ENCODE measurements around the gene GTPBP6.

The GTPBP6 gene

DNA sequence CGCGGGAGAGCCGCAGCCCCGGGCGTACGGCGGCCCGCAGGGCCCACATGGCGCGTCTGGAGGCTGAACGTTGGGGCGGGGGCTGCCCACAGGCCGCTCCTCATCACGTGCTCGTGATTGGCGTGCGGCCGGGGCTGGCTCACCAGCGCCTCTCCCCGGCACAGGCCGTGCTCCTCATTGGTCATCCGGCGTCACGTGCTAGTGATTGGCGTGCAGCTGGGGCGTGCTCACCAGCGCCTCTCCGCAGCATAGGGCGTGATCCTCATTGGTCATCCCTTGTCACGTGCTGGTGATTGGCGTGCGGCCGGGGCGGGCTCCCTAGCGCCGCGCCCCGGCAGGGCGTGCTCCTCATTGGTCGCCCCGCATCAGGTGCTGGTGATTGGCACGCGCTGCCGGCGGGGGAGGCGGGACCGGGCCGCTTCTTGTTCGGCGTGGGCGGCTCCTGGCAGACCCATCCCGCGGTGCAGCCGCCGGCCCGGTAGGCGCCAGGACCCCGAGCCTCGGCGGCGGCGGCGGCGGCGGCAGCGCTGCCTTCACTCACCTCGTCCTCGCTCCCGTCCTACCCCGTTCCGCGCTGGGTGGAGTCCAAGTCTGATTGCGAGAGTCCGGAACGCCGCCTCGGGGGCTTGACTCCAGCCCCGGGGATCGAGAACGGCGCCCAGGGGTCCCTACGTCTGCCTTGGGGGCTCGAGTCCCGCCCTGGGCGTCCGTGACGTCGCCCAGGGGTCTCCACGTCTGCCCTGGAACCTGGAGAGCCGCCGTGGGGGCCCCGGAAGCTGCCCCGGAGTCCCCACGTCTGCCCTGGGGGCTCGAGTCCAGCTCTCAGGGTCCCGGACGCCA lies at the start of gene GTPBP6:
TSS of gene GTPBP6 (minus strand) at position 58 of the 840 bp plus-strand sequence. CDS start at position 49, 9 bp downstream.
- TF ChIP-seq, protein P1, sequence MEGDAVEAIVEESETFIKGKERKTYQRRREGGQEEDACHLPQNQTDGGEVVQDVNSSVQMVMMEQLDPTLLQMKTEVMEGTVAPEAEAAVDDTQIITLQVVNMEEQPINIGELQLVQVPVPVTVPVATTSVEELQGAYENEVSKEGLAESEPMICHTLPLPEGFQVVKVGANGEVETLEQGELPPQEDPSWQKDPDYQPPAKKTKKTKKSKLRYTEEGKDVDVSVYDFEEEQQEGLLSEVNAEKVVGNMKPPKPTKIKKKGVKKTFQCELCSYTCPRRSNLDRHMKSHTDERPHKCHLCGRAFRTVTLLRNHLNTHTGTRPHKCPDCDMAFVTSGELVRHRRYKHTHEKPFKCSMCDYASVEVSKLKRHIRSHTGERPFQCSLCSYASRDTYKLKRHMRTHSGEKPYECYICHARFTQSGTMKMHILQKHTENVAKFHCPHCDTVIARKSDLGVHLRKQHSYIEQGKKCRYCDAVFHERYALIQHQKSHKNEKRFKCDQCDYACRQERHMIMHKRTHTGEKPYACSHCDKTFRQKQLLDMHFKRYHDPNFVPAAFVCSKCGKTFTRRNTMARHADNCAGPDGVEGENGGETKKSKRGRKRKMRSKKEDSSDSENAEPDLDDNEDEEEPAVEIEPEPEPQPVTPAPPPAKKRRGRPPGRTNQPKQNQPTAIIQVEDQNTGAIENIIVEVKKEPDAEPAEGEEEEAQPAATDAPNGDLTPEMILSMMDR (IDR thresholded peaks at IDR 0.05; ENCODE audit: low read depth, low read length) = no peak
- peak within 1 kb of the TSS; percentile 89 for H3K4me3 ChIP-seq (ENCODE audit: low read depth, low read length)

GRCh38 chrX:367866-368265 lies 49.3 kb upstream of the GTPBP6 start:
- H3K4me3 ChIP-seq (ENCODE audit: low read depth, low read length) = no peak overlapping the region
- TF ChIP-seq, protein P1 (IDR thresholded peaks at IDR 0.05; ENCODE audit: low read depth, low read length) = no peak

DNA sequence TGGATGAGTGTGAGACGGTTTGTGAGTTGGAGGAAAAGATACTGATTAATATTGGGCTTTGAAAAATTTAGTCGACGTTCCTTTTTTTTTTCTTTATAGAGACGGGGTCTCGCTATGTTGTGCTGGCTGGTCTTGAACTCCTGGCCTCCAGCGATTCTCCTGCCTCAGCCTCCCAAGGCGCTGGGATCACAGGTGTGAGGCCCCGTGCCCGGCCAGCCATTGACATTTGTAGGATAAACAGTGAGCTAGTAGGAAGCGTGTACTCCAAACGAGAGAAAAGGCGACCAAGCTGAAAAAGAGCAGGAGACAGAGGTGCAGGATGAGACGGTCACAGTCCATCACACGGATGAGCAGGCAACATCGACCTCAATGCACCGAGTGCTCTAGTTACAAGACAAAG lies 48.8 kb upstream of the GTPBP6 start:
- TF ChIP-seq, protein P1 (IDR thresholded peaks at IDR 0.05; ENCODE audit: low read depth, low read length) = no peak
- H3K4me3 ChIP-seq (ENCODE audit: low read depth, low read length) = no peak overlapping the region

DNA sequence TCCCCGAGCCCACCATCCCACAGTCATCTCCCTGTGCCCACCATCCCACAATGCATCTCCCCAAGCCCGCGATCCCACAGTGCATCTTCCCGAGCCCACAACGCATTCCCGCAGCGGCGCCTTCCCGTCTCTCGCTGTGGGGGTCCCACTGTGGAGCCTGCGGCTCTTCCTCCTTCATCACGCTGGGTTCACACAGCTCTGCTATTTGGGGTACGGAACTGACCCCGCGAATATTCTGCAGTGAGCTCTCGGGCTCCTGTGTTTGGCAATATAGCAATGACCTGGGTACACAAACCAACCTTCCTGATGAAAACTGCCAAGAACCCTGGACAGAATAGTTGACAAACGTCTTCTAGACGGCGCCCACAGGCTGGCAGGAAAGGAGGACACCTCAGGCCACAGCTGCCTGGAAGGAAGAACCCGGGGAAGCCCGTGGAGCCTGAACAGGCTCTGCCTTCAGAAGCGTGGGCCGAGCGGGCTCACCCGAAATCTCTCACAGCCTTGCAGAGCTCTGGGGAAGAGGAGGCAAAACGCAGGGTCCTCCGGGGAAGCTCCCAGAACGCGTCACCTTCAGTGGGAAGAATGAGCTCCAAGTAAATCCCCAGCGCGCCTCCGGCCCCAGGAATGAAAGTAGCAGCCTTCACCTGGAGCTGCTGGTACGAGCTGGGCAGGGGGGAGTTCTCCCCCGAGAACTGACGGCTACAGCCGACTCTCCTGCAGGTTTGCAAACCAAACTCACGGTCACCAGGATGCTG lies 45.2 kb upstream of the GTPBP6 start:
- TF ChIP-seq, protein P1 (IDR thresholded peaks at IDR 0.05; ENCODE audit: low read depth, low read length) = no peak
- no peak overlapping the region for H3K4me3 ChIP-seq (ENCODE audit: low read depth, low read length)

GRCh38 chrX:362937-363620 lies 44.5 kb upstream of the GTPBP6 start:
- H3K4me3 ChIP-seq (ENCODE audit: low read depth, low read length) = no peak overlapping the region
- TF ChIP-seq, protein P1 (IDR thresholded peaks at IDR 0.05; ENCODE audit: low read depth, low read length) = no peak

DNA sequence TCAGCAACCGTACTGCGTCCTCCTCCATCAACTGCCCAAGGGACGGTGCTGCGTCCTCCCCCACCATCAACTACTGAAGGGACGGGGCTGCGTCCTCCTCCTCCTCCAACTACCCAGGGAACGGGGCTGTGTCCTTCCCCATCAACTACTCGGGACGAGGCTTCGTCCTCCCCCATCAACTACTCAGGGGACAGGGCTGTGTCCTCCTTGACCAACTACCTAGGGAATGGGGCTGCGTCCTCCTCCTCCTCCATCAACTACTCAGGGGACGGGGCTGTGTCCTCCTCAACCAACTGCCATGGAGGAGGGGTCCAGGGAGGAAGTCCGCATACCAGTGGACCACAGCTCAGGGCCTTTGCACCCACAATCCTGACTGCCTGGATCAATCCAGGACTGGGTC lies 43.8 kb upstream of the GTPBP6 start:
- TF ChIP-seq, protein P1 (IDR thresholded peaks at IDR 0.05; ENCODE audit: low read depth, low read length) = no peak
- no peak overlapping the region for H3K4me3 ChIP-seq (ENCODE audit: low read depth, low read length)

Measured in WI38 (cell line).